Measurements from ENCODE around the gene PRDX4. TPM values are rescaled to one million over a fixed set of nuclear protein-coding genes. Genes with fewer than 3 reads are reported as not detected.
A peak's percentile ranks its signal among the peaks of the same experiment; 100 is the strongest.
"Not testable (repeated sequence)": the region's sequence is repeated elsewhere in the genome, so short reads cannot be mapped to it uniquely, and the experiment has no call there.

The PRDX4 gene
- total and polyA plus RNA-seq, 3 experiments from 2014 or later = 46.7 to 61.4 (median 59.5) TPM

- Mint-ChIP-seq H3K36me3 (peaks cover 0 to 5% (median 0%) of the 10 kb centered on the region in 3 donors), H3K27ac (no peak overlapping the region), H3K9me3 (peaks cover 0 to 6% (median 0%) of the 10 kb centered on the region in 5 donors), H3K4me1 (no peaks in the 10 kb centered on the region), H3K27me3 (peaks cover 0 to 7% of the 10 kb centered on the region in 2 donors), H3K4me3 (no peak overlapping the region)
- no peaks in the 10 kb centered on the region for H3K27me3 ChIP-seq (ENCODE audit: insufficient read depth, low read length, poor library complexity, severe bottlenecking)
- H3K9me3 ChIP-seq (ENCODE audit: low read length) = no peaks in the 10 kb centered on the region
- H3K27ac ChIP-seq (ENCODE audit: low read depth, low read length) = no peak overlapping the region
- no peaks in the 10 kb centered on the region for H3K4me1 ChIP-seq (ENCODE audit: insufficient read depth, low read length)
- H3K36me3 ChIP-seq (ENCODE audit: insufficient read depth, low read length) = no peaks in the 10 kb centered on the region
- ChIA-PET POLR2A (no interaction called here), CTCF (no interaction called here)
- DNase-seq = no peak
- no peak overlapping the region for H3K4me3 ChIP-seq (ENCODE audit: low read length)
Measured at GRCh38 chrX:23637187-23637586, 30.1 kb upstream of the PRDX4 start.

- peaks cover 0 to 5% (median 0%) of the 10 kb centered on the region in 3 donors for H3K36me3 Mint-ChIP-seq
- no peaks in the 10 kb centered on the region for H3K4me1 Mint-ChIP-seq
- Histone ChIP-seq H3K36me3 (ENCODE audit: insufficient read depth, low read length) (no peaks in the 10 kb centered on the region), H3K4me3 (ENCODE audit: low read length) (no peak overlapping the region), H3K4me1 (ENCODE audit: insufficient read depth, low read length) (no peaks in the 10 kb centered on the region), H3K9me3 (ENCODE audit: low read length) (no peaks in the 10 kb centered on the region), H3K27ac (ENCODE audit: low read depth, low read length) (no peak overlapping the region), H3K27me3 (ENCODE audit: insufficient read depth, low read length, poor library complexity, severe bottlenecking) (no peaks in the 10 kb centered on the region)
- H3K27ac Mint-ChIP-seq = no peak overlapping the region
- peaks cover 0 to 6% (median 0%) of the 10 kb centered on the region in 5 donors for H3K9me3 Mint-ChIP-seq
- ChIA-PET POLR2A (no interaction called here), CTCF (no interaction called here)
- no peak for DNase-seq
- H3K4me3 Mint-ChIP-seq = no peak overlapping the region
- H3K27me3 Mint-ChIP-seq = peaks cover 0 to 4% of the 10 kb centered on the region in 2 donors
Measured at GRCh38 chrX:23643020-23643419, 24.3 kb upstream of the PRDX4 start.

GRCh38 chrX:23644744-23645143 is 22.5 kb upstream of the PRDX4 start:
- H3K4me3 Mint-ChIP-seq = no peak overlapping the region
- ChIA-PET CTCF (no interaction called here), POLR2A (no interaction called here)
- peaks cover 0 to 9% of the 10 kb centered on the region in 2 donors for H3K27me3 Mint-ChIP-seq
- H3K36me3 Mint-ChIP-seq = peaks cover 0 to 5% (median 0%) of the 10 kb centered on the region in 3 donors
- no peak overlapping the region for H3K4me3 ChIP-seq (ENCODE audit: low read length)
- H3K4me1 Mint-ChIP-seq = no peaks in the 10 kb centered on the region
- no peak overlapping the region for H3K27ac ChIP-seq (ENCODE audit: low read depth, low read length)
- H3K4me1 ChIP-seq (ENCODE audit: insufficient read depth, low read length) = no peaks in the 10 kb centered on the region
- H3K9me3 ChIP-seq (ENCODE audit: low read length) = no peaks in the 10 kb centered on the region
- no peak overlapping the region for H3K27ac Mint-ChIP-seq
- no peaks in the 10 kb centered on the region for H3K27me3 ChIP-seq (ENCODE audit: insufficient read depth, low read length, poor library complexity, severe bottlenecking)
- peaks cover 0 to 7% (median 0%) of the 10 kb centered on the region in 5 donors for H3K9me3 Mint-ChIP-seq
- no peaks in the 10 kb centered on the region for H3K36me3 ChIP-seq (ENCODE audit: insufficient read depth, low read length)
- no peak for DNase-seq

GRCh38 chrX:23656091-23656490 is 11.2 kb upstream of the PRDX4 start:
- Mint-ChIP-seq H3K36me3 (no peaks in the 10 kb centered on the region), H3K4me3 (no peak overlapping the region), H3K27me3 (peaks cover 10 to 15% of the 10 kb centered on the region in 2 donors), H3K4me1 (peaks cover 0 to 2% (median 0%) of the 10 kb centered on the region in 3 donors), H3K27ac (no peak overlapping the region), H3K9me3 (peaks cover 0 to 3% (median 0%) of the 10 kb centered on the region in 5 donors)
- H3K4me3 ChIP-seq (ENCODE audit: low read length) = no peak overlapping the region
- ChIA-PET POLR2A (no interaction called here), CTCF (no interaction called here)
- no peak overlapping the region for H3K27ac ChIP-seq (ENCODE audit: low read depth, low read length)
- H3K36me3 ChIP-seq (ENCODE audit: insufficient read depth, low read length) = no peaks in the 10 kb centered on the region
- no peak for DNase-seq
- H3K27me3 ChIP-seq (ENCODE audit: insufficient read depth, low read length, poor library complexity, severe bottlenecking) = no peaks in the 10 kb centered on the region
- no peaks in the 10 kb centered on the region for H3K4me1 ChIP-seq (ENCODE audit: insufficient read depth, low read length)
- H3K9me3 ChIP-seq (ENCODE audit: low read length) = no peaks in the 10 kb centered on the region

GRCh38 chrX:23656684-23657083 is 10.6 kb upstream of the PRDX4 start:
- DNase-seq = no peak
- CTCF ChIA-PET = no interaction called here
- H3K27me3 ChIP-seq (ENCODE audit: insufficient read depth, low read length, poor library complexity, severe bottlenecking) = no peaks in the 10 kb centered on the region
- POLR2A ChIA-PET = no interaction called here
- no peaks in the 10 kb centered on the region for H3K9me3 ChIP-seq (ENCODE audit: low read length)
- H3K4me3 ChIP-seq (ENCODE audit: low read length) = no peak overlapping the region
- H3K36me3 Mint-ChIP-seq = no peaks in the 10 kb centered on the region
- H3K4me1 Mint-ChIP-seq = peaks cover 4 to 7% (median 5%) of the 10 kb centered on the region in 3 donors
- no peak overlapping the region for H3K27ac Mint-ChIP-seq
- no peaks in the 10 kb centered on the region for H3K36me3 ChIP-seq (ENCODE audit: insufficient read depth, low read length)
- no peak overlapping the region for H3K27ac ChIP-seq (ENCODE audit: low read depth, low read length)
- H3K27me3 Mint-ChIP-seq = peaks cover 9 to 14% of the 10 kb centered on the region in 2 donors
- peaks cover 0 to 3% (median 0%) of the 10 kb centered on the region in 5 donors for H3K9me3 Mint-ChIP-seq
- H3K4me3 Mint-ChIP-seq = no peak overlapping the region
- no peaks in the 10 kb centered on the region for H3K4me1 ChIP-seq (ENCODE audit: insufficient read depth, low read length)

- Histone ChIP-seq H3K36me3 (ENCODE audit: insufficient read depth, low read length) (no peaks in the 10 kb centered on the region), H3K9me3 (ENCODE audit: low read length) (no peaks in the 10 kb centered on the region), H3K27me3 (ENCODE audit: insufficient read depth, low read length, poor library complexity, severe bottlenecking) (no peaks in the 10 kb centered on the region), H3K4me3 (ENCODE audit: low read length) (no peak overlapping the region), H3K4me1 (ENCODE audit: insufficient read depth, low read length) (peaks cover 8% of the 10 kb centered on the region), H3K27ac (ENCODE audit: low read depth, low read length) (no peak overlapping the region)
- no peak overlapping the region for H3K4me3 Mint-ChIP-seq
- H3K27ac Mint-ChIP-seq = peak overlapping the region in 2 of 8 donors; percentile 0 to 17
- H3K27me3 Mint-ChIP-seq = peaks cover 0 to 4% of the 10 kb centered on the region in 2 donors
- H3K36me3 Mint-ChIP-seq = no peaks in the 10 kb centered on the region
- ChIA-PET CTCF (no interaction called here), POLR2A (no interaction called here)
- H3K9me3 Mint-ChIP-seq = peaks cover 0 to 3% (median 0%) of the 10 kb centered on the region in 5 donors
- H3K4me1 Mint-ChIP-seq = peaks cover 15 to 19% (median 19%) of the 10 kb centered on the region in 3 donors
- no peak for DNase-seq
Measured at GRCh38 chrX:23659339-23659738, 8.0 kb upstream of the PRDX4 start.

GRCh38 chrX:23660083-23660765 is 7.1 kb upstream of the PRDX4 start:
- H3K27ac ChIP-seq (ENCODE audit: low read depth, low read length); H3K27me3 Mint-ChIP-seq; H3K4me3 ChIP-seq (ENCODE audit: low read length); H3K27ac Mint-ChIP-seq; H3K36me3 Mint-ChIP-seq; H3K9me3 Mint-ChIP-seq; H3K36me3 ChIP-seq (ENCODE audit: insufficient read depth, low read length); POLR2A ChIA-PET; H3K4me1 ChIP-seq (ENCODE audit: insufficient read depth, low read length); H3K27me3 ChIP-seq (ENCODE audit: insufficient read depth, low read length, poor library complexity, severe bottlenecking); H3K4me3 Mint-ChIP-seq; H3K9me3 ChIP-seq (ENCODE audit: low read length); DNase-seq; CTCF ChIA-PET: not testable (repeated sequence)
- H3K4me1 Mint-ChIP-seq = peaks cover 15 to 19% (median 19%) of the 10 kb centered on the region in 3 donors

- H3K27me3 Mint-ChIP-seq = peaks cover 0 to 4% of the 10 kb centered on the region in 2 donors
- no peak for DNase-seq
- CTCF ChIA-PET = no interaction called here
- H3K4me1 ChIP-seq (ENCODE audit: insufficient read depth, low read length) = peaks cover 8% of the 10 kb centered on the region
- no peaks in the 10 kb centered on the region for H3K36me3 Mint-ChIP-seq
- no peaks in the 10 kb centered on the region for H3K27me3 ChIP-seq (ENCODE audit: insufficient read depth, low read length, poor library complexity, severe bottlenecking)
- peaks cover 16 to 19% (median 19%) of the 10 kb centered on the region in 3 donors for H3K4me1 Mint-ChIP-seq
- peaks cover 0 to 3% (median 0%) of the 10 kb centered on the region in 5 donors for H3K9me3 Mint-ChIP-seq
- H3K27ac ChIP-seq (ENCODE audit: low read depth, low read length) = no peak overlapping the region
- H3K36me3 ChIP-seq (ENCODE audit: insufficient read depth, low read length) = no peaks in the 10 kb centered on the region
- no peak overlapping the region for H3K4me3 ChIP-seq (ENCODE audit: low read length)
- no peak overlapping the region for H3K4me3 Mint-ChIP-seq
- H3K9me3 ChIP-seq (ENCODE audit: low read length) = no peaks in the 10 kb centered on the region
- POLR2A ChIA-PET = no interaction called here
- H3K27ac Mint-ChIP-seq = peak overlapping the region in 1 of 8 donors; percentile 55
Measured at GRCh38 chrX:23660766-23661132, 6.5 kb upstream of the PRDX4 start.

Data from CD8-positive, alpha-beta memory T cell (primary cell).